Measurements from ENCODE around the gene SLC6A17.

- TF ChIP-seq POLR2AphosphoS5 (IDR thresholded peaks at IDR 0.05; ENCODE audit: borderline replicate concordance, low read depth, low read length) (no peak), EZH2 (IDR thresholded peaks at IDR 0.05) (no peak)
Measured at GRCh38 chr1:110198746-110199145, 48.5 kb downstream of the SLC6A17 start.

Measured in SK-N-MC (cell line).